Epithelial cell of proximal tubule (primary cell): Measurements from ENCODE around the gene PHLPP1. TPM values are rescaled to one million over a fixed set of nuclear protein-coding genes. Genes with fewer than 3 reads are reported as not detected.

ENCODE experiments used
- DNase-seq: peaks from one replicate; pipeline ENCODE4 v3.0.0-alpha.2; 2011; ENCODE audit warnings: low read depth
- H3K4me3 ChIP-seq: 2 replicates; pipeline ENCODE4 v1.5.1; 2011; ENCODE audit warnings: low read depth, mild to moderate bottlenecking, low read length
- total RNA-seq: library from RNA; depleted of rRNA; stranded (reverse); fragments of >200 nt; gene quantifications from 2 replicates; pipeline ENCODE4 v1.2.3, GENCODE V29; 2015
- TF ChIP-seq, protein P1 (sequence below): conservative IDR thresholded peaks from 2 replicates; pipeline ENCODE4 v1.5.1; 2012; ENCODE audit warnings: low read depth, mild to moderate bottlenecking, low read length

The PHLPP1 gene
- total RNA-seq, 1 donor from 2014 or later: 9.0 TPM

DNA sequence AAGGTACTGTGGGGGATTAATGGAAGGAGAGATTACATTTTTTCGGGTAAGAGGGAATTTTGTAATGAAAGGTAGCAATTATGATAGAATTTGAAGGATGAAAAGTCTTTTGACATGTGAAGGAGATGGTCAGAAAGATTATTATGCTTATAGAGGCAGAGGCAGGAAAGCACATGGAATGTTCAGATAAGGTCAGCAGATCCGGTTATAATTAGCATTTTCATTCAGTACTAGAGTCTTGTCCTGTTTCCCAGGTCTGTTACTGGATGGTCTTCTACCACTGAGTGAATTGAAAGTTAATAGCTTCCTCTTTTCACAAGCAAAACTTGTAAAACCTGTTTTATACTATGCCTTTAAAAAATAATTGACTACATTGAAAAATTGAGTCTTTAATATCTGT lies 116.9 kb downstream of the PHLPP1 start:
- DNase-seq: no peak
- TF ChIP-seq, protein P1, sequence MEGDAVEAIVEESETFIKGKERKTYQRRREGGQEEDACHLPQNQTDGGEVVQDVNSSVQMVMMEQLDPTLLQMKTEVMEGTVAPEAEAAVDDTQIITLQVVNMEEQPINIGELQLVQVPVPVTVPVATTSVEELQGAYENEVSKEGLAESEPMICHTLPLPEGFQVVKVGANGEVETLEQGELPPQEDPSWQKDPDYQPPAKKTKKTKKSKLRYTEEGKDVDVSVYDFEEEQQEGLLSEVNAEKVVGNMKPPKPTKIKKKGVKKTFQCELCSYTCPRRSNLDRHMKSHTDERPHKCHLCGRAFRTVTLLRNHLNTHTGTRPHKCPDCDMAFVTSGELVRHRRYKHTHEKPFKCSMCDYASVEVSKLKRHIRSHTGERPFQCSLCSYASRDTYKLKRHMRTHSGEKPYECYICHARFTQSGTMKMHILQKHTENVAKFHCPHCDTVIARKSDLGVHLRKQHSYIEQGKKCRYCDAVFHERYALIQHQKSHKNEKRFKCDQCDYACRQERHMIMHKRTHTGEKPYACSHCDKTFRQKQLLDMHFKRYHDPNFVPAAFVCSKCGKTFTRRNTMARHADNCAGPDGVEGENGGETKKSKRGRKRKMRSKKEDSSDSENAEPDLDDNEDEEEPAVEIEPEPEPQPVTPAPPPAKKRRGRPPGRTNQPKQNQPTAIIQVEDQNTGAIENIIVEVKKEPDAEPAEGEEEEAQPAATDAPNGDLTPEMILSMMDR: no peak
- no peak overlapping the region for H3K4me3 ChIP-seq

DNA sequence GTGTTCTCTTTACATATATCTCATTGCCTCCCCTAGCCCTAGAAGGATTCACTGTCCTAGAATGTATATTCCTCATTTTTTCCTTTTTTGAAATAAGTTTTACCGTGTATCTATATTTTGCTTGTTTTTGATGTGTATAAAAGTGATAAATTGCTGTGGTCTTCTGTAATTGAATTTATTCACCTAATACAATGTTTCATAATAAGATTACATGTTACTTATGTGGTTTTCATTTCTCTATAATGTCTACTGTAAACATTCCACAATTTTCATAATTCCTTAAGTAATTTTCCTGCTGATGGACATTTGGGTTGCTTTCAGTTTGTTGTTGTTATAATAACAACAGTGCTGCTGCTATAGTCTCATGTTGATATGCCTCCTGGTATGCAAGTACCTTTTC lies 118.2 kb downstream of the PHLPP1 start:
- DNase-seq: no peak
- TF ChIP-seq, protein P1: no peak
- no peak overlapping the region for H3K4me3 ChIP-seq

DNA sequence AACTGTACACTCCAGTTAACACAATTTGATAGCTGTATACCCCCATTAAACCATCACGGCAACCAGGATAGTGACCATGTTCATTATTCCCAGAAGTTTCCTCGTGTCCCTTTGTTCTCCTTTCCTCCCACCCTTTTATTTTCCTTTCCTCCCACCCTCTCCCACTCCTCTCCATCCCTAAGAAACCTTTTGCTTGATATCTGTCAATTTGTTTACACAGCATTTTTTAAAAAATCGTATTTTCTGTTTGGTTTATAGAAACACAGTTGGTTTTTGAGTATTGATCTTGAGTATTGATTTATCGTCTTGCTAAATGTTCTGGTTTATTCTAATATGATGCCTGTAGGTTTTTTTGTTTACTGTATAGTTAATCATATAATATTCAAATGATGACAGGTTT lies 119.4 kb downstream of the PHLPP1 start:
- H3K4me3 ChIP-seq: no peak overlapping the region
- TF ChIP-seq, protein P1: no peak
- DNase-seq: no peak

DNA sequence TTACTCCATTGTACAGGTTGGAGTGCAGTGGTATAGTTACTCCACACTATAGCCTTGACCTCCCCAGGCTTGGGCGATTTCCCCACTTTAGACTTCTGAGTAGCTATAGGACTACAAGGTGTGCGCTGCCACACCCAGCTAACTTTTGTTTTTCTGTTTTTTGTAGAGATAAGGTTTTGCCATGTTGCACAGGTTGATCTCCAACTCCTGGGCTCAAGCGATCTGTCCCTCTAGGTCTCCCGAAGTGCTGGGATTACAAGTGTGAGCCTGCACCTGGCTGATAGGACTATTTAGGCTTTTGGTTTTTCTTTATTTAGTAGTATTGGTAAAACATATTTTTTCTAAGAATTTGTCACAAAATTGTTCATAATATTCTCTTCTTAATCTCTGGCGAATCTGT lies 121.7 kb downstream of the PHLPP1 start:
- no peak for DNase-seq
- no peak overlapping the region for H3K4me3 ChIP-seq
- TF ChIP-seq, protein P1: no peak

DNA sequence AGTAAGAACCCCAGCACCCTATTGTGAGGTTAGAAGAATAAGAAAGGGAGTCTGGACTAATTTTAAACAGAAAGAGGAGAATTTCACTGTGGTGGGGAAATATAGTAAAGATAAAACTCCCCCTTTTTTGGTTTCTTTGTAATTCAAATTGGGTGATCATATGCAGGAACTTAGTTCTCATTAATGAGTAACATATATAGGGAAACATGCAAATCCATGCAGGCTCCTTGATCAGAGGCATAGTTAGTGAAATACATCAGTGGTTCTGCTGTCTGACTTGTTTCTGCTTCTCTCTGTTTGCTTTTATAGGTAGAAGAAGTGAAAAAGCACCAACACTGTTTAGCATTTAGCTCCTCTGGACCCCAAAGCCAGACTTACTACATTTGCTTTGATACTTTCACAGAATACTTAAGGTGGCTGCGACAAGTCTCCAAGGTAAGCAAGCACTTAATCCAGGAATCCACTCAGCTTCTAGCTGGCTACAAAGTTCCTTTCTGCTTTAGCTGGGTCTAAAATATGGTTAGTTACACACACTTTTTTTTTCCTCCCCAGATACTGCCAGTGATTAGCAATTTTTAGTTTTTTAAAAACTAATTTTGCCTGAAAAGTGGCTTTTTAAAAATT lies 123.2 kb downstream of the PHLPP1 start:
- TF ChIP-seq, protein P1: no peak
- DNase-seq: no peak
- H3K4me3 ChIP-seq: no peak overlapping the region

DNA sequence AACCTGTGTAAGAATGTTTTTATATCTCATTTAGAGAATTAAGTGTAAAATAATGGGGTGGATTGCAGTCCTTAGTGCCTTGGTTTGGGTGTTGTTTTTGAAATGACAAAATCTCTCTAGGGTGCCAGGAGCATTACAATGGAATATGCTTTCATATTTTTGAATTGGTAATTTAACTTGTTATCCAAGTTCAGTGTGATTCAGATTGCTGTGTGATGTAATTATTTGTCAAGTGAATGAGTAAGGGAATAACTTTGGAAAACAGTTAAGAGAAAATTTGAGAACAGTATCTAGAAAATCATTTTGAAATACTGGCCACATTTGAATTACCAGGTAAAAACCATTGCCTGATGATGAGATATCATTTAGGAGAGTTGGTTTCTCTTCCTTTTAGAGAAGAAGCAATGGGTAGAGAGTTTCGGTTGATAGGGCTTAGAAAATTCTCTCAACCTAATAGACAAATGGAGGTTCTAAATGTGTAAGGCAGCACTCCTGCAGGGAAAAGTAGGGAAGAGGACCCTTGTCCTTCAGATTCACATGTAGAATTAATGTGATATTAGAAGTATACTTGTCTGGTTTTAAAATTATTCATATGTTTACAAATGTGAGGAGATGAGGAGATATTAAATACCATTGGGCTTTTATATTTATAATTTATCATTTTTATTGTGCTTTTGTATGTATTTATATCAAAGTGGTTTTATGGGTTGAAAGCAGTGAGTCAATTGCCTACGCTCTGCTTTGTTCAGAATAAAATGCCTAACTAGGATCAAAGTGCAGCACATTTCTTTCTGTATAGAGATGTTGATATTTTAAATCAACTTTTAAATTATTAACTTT lies 124.8 kb downstream of the PHLPP1 start:
- H3K4me3 ChIP-seq: no peak overlapping the region
- DNase-seq: no peak
- TF ChIP-seq, protein P1: no peak
